GM12801 (cell line): ENCODE data around the gene UBE2G2.

Experiments used
- TF ChIP-seq, protein P1 (sequence below): IDR thresholded peaks from one replicate; pipeline ENCODE4 v1.5.1; 2011; ENCODE audit warnings: control low read depth; ENCODE audit not compliant: insufficient read length; ENCODE audit errors: extremely low read depth

Gene UBE2G2

DNA sequence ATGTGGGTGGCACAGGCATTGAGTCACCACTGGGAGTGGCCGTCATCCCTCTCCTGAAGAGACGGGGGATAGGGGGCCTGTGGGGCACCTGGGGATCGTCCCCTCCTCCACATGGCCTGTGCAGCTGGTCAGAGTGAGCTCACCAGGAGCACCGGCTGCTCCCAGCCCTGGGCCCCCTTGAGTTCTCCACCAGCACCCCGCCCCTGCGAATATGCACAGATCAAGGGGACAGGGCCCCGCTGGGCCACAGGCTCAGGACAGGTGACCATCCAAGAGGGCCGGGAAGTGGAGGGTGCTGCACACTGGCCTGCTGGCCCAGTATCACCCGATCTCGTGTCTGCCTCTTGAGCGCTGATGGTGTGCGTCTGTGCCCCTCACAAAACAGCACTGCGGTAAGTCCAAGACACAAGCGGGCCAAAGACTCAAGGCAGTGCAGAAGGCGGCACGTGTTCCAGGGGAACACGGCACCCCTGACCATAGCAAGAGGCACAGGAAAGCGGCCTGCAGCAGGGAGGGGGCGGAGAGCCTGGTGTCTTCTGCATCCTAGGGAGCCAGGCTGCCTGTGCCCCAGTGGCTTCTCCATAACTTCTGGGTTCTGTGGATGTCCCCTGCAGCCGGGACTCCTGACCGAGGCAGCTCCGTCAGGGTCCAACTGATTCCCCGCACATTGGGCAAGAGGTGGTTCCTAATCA, 72.1 kb downstream of the UBE2G2 start:
- TF ChIP-seq, protein P1, sequence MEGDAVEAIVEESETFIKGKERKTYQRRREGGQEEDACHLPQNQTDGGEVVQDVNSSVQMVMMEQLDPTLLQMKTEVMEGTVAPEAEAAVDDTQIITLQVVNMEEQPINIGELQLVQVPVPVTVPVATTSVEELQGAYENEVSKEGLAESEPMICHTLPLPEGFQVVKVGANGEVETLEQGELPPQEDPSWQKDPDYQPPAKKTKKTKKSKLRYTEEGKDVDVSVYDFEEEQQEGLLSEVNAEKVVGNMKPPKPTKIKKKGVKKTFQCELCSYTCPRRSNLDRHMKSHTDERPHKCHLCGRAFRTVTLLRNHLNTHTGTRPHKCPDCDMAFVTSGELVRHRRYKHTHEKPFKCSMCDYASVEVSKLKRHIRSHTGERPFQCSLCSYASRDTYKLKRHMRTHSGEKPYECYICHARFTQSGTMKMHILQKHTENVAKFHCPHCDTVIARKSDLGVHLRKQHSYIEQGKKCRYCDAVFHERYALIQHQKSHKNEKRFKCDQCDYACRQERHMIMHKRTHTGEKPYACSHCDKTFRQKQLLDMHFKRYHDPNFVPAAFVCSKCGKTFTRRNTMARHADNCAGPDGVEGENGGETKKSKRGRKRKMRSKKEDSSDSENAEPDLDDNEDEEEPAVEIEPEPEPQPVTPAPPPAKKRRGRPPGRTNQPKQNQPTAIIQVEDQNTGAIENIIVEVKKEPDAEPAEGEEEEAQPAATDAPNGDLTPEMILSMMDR, result no peak

DNA sequence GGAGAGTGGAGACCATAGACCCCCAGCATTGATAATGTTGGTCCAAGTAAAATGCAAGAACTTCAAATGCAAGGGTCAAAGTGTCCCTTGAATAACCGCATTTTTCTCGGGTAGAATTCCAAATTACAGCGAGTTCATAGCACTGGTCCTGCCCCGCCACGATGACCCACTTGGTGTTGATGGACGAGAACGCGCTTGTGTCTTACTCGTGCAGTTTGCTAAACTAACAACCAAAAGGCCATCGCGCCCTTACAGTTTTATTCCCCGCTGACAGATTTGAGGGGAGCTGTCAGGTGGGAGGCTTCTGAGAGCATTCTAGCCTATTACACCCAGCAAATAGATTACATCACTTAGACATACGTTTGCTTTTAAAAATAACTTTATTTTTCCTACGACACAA, 72.9 kb downstream of the UBE2G2 start:
- TF ChIP-seq, protein P1, result no peak

DNA sequence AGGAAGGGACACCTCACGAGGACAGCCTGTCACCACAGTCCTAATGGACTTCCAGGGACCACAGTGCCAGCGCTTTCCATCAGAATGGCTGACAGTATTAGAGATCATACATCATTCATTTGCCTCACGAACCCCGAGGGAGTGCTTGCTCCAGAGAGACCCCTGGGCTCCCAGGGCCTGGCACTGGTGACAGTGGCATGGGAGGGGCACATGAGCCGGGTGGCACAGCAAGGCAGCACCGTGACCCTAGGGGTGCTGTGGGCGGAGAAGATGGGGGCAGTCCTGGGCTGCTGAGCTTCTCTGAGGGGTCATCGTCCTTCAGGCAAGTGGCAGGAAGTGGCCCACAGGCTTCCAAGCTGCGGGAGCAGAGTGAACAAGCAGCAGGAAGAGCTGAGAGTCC, 73.9 kb downstream of the UBE2G2 start:
- TF ChIP-seq, protein P1, result no peak

DNA sequence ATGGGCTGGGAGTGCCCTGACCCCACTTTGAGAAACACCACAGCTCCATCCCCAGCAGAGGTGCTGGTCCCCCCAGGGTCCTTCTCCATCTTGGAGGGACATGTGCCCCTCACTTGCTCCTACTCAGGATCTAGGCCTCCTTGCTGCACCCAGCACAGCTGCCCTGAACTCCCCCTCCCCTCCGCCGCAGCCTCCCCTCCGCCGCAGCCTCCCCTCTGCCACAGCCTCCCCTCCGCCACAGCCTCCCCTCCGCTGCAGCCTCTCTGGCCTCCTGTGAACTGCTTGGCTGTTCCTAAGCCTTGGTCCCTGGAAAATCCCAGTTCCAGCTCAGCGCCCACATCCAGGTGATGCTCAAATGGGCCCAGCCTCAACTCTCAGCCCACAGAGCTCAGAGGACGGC, 74.3 kb downstream of the UBE2G2 start:
- TF ChIP-seq, protein P1, result no peak

DNA sequence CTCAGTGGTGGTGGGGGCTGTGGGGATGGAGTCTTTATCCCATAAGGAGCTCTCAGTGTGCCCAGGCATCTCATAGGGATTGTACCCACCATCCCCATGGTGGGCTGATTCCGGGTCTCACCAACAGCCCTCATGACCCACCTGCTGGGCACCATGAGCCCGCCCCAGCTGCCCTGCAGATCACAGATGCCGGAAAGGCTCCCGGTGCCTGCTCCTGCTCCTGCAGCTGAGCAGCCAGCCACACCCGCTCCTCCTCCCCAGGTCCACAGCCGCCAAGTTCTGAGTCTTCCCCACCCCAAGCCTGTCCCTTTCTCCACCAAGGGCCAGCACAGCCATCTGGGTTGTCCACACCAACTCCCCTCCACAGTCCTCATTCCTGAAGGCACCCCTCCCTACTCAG, 74.8 kb downstream of the UBE2G2 start:
- TF ChIP-seq, protein P1, result no peak

DNA sequence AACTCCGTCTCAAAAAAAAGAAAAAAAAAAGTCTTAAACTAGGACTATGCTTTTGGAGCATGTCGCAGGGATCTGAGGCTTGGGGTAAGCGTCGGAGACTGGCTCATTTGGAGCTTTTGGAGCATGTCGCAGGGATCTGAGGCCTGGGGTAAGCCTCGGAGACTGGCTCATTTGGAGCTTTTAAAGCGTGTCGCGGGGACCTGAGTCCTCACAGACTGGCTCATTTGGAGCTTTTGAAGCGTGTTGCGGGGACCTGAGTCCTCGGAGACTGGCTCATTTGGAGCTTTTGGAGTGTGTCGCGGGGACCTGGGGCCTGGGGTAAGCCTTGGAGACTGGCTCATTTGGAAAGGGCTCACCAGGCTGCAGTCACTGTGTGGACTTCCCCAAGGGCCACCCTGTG, 76.7 kb downstream of the UBE2G2 start:
- TF ChIP-seq, protein P1, result no peak

DNA sequence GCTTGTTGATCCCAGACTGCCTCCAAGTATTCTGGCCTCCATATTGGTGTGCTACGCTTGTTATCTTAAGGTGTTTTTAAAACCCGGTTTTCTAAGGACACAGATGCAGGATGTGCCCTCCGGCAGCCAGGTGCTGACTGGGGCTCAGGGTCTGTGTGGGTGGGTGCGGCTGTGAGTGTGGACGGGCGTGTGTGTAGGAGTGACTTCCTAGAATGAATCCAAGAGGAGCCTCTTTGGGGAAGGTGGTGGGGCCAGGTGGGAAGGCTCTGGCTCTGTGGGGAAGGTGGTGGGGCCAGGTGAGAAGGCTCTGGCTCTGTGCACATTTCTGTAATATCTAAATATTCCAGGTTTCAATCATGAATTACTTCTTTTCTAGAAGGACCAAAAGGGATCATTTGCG, 77.4 kb downstream of the UBE2G2 start:
- TF ChIP-seq, protein P1, result no peak
